NCI-H146 treated with DMSO at 0.1 percent for 48 hours (cell line): ENCODE data around the gene IL21R.
"Not testable (repeated sequence)": the region's sequence is repeated elsewhere in the genome, so short reads cannot be mapped to it uniquely, and the experiment has no call there.

Experiments used
- DNase-seq: peaks from one replicate; lab custom pipeline; 2025; ENCODE audit not compliant: unreplicated experiment; lab: John Stamatoyannopoulos, UW

Gene IL21R

DNA sequence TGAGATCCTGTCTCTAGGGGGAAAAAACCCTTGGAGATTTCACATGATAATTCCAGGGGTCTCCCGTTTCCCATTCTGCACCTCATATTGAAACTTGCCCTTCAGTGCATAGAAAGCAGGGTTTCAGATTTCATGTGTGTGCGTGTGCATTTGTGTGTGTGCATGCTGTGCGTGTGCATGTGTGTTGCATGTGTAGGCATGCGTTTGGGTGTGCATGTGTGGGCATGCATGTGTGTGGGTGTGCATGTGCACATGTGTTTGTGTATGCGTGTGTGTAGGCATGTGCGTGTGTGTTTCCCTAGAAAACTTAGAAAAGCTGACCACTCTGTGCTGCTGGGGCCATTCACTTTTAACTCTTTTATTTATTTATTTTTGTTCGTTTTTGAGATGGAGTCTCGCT, 40.0 kb downstream of the IL21R start:
- no peak for DNase-seq

DNA sequence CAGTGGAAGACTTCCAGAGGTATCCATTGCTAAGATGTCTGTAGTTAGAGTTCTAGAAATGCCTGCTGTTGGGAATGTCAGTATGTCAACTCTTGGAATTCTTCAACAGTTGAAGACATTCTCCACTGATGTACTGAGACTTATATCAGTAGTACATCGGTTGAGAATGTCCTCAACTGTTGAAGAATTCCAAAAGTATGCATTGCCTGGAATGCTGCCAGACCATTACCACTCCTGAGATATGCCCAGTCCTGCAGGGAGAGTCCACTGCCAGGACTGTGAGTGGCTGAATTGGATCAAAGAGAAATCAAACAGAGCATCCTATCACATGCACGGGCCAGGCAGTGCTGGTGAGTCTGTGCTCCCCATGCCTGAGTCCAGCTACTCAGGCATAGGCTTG, 42.0 kb downstream of the IL21R start:
- DNase-seq, result no peak

DNA sequence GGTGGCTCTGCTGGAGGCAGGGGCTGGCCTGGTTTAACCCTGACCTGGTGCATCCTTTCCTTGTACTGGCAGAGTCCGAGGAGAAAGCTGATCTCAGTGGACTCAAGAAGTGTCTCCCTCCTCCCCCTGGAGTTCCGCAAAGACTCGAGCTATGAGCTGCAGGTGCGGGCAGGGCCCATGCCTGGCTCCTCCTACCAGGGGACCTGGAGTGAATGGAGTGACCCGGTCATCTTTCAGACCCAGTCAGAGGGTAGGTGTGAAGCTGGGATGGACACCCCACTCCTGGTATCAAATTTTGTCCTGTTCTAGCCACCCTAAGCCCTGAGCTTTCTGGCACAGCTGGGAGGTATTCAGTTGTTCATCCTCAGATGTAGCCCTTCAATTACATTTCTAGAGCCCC, 42.5 kb downstream of the IL21R start:
- no peak for DNase-seq

DNA sequence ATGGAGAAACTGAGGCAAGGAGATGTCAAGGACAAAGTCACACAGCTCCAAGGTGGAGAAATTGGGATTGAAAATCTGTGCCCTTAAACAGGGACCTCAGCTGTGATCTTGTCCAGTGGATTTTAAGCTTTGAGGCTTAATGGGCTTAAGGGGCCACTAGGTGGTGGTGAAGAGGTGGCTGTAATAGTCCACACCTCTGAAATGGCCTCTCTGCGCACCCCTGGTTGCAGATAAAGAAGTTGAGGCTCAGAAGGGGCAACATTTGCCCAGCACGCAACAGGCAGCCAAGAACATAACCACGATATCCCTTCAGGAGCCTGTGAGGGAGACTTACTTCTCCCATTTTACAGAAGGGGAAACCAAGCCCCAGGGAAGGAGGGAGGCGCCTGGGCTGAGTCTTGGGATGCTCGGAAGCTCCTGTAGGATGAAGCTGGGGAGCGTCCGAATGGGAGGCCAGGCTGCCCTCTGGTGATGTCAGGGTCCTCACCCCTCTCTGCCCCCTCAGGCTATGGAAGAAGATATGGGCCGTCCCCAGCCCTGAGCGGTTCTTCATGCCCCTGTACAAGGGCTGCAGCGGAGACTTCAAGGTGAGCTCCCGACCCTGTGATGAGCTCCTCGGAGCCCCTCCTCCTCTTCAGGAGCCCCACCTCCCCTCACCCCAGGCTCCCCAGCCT, 43.7 kb downstream of the IL21R start:
- no peak for DNase-seq

DNA sequence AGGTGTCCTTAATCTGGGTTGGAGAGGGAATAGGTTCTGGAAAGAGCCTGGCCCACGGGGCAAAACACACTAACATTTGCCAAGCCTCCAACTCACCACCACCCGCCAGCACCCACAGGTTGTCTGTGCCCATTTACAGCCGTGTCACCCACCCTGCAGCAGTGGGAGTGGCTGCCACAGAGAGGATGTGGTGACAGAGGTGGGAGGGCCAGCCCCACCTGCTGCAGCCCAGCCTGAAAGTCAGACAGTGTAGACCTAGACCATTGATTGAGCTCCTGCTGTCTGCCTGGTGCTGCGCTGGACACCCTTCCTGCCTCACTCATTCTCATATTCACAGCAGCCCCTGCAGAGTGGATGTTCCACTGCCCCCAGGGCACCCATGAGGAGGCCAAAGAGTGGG, 44.7 kb downstream of the IL21R start:
- DNase-seq, result no peak

DNA sequence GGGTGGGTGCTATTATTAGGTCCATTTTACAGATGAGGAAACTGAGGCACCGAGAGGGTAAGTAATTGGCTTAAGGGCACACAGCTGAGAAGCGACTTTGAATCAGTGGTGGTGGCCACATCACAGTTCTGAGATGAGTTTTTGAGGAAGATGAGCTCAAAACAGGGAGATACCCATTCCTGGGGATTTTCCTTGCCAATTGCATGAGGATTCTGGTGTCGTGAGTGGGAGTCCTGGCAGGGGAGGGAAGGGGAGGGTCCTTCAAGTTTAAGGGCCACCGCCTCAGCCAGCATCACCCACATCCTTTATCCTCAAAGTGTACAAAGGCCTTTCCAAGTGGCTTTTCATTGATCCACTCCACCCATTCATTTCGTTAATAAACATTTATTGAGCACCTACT, 45.3 kb downstream of the IL21R start:
- no peak for DNase-seq

DNA sequence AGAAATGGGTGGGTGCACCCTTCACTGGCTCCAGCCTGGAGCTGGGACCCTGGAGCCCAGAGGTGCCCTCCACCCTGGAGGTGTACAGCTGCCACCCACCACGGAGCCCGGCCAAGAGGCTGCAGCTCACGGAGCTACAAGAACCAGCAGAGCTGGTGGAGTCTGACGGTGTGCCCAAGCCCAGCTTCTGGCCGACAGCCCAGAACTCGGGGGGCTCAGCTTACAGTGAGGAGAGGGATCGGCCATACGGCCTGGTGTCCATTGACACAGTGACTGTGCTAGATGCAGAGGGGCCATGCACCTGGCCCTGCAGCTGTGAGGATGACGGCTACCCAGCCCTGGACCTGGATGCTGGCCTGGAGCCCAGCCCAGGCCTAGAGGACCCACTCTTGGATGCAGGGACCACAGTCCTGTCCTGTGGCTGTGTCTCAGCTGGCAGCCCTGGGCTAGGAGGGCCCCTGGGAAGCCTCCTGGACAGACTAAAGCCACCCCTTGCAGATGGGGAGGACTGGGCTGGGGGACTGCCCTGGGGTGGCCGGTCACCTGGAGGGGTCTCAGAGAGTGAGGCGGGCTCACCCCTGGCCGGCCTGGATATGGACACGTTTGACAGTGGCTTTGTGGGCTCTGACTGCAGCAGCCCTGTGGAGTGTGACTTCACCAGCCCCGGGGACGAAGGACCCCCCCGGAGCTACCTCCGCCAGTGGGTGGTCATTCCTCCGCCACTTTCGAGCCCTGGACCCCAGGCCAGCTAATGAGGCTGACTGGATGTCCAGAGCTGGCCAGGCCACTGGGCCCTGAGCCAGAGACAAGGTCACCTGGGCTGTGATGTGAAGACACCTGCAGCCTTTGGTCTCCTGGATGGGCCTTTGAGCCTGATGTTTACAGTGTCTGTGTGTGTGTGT, 46.8 kb downstream of the IL21R start:
- no peak for DNase-seq

DNA sequence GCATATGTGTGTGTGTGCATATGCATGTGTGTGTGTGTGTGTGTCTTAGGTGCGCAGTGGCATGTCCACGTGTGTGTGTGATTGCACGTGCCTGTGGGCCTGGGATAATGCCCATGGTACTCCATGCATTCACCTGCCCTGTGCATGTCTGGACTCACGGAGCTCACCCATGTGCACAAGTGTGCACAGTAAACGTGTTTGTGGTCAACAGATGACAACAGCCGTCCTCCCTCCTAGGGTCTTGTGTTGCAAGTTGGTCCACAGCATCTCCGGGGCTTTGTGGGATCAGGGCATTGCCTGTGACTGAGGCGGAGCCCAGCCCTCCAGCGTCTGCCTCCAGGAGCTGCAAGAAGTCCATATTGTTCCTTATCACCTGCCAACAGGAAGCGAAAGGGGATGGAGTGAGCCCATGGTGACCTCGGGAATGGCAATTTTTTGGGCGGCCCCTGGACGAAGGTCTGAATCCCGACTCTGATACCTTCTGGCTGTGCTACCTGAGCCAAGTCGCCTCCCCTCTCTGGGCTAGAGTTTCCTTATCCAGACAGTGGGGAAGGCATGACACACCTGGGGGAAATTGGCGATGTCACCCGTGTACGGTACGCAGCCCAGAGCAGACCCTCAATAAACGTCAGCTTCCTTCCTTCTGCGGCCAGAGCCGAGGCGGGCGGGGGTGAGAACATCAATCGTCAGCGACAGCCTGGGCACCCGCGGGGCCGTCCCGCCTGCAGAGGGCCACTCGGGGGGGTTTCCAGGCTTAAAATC, 47.6 kb downstream of the IL21R start:
- no peak for DNase-seq

DNA sequence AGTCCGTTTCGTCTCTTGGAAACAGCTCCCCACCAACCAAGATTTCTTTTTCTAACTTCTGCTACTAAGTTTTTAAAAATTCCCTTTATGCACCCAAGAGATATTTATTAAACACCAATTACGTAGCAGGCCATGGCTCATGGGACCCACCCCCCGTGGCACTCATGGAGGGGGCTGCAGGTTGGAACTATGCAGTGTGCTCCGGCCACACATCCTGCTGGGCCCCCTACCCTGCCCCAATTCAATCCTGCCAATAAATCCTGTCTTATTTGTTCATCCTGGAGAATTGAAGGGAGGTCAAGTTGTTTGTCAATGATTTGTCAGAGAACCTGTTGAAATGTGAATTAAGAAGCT, 48.2 kb downstream of the IL21R start:
- DNase-seq, result no peak

DNA sequence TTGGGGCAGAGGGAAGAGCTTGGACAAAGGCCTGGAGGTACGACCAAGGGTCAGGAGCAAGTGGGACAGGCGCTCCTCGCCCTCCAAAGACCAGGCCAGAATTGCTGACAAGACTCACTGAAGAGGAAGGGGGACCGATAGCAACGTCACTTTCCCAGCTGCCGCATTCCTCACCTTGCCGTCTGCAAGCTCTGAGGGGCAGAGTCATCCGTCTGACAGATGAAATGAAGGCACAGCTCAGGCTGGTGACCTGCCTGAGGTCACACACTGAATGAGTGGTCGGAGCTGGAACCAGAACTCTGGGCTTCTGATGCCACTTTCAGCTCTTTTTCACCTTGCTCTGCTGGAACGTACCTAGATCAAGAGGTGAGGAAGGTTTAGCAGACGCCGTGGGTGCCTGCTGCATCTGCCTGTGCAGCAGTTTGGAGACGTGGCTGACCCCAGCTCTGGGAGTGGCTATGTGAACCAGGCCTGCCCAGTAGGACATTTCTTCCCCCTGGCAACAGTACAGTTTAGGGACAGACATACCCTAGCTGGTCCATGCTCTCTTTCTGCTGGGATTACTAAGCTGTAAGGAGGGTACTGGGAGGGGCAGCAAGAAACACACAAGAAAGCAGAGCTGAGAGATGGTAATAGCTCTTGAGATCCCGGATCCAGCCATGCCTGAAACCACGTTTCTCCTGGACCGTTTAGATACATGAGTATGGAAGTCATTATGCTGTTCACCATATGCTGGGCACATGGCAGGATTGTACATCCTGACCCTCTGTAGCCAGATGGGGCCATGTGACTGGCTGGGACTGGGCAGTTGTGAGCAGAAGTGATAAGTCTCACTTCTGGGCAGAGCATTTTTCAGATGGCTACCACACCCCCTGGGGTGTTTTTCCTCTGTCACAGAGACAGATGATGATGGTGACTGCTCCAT, 50.9 kb downstream of the IL21R start:
- no peak for DNase-seq

DNA sequence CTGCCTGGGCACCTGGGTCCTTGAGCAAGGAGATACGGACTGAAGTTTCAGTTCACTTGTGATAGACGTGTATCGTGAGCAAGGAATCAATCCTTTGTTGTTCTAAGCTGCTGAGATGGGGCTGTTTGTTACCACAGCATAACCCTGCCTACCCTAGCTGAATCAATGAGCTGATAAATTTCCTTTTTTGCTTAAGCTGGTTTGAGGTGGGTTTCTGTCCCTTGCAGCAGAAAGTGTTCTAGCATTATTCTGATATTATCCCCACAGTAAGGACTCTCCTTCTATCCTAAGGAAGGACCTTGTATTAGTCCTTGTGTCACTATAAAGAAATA, 51.5 kb downstream of the IL21R start:
- DNase-seq, result no peak

DNA sequence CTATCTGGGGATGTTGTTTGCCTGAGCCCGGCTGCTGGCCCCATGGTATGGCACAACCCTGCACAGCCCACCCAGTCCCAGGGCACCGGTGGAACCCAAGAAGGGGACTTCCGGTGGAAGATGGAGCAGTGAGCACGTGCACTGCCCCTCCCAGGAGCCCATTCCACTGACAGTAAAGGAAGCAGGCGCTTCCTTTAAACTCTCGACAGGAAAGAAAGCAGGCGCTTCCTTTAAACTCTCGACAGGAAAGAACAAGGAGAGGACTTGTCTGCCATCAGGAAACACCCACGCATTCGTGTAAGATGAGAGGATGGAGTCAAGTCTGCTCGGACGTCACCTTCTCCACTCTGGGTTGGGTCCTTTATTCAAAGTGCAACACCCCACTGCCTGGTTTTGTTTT, 53.7 kb downstream of the IL21R start:
- no peak for DNase-seq

DNA sequence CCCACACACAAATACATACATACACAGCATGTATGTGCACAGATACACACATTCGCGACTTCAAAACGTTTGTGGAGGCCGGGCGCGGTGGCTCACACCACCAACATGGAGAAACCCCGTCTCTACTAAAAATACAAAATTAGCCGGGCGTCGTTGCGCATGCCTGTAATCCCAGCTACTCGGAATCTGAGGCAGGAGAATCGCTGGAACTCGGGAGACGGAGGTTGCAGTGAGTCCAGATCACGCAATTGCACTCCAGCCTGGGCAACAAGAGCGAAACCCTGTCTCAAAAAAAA, 55.6 kb downstream of the IL21R start:
- not testable (repeated sequence) for DNase-seq

DNA sequence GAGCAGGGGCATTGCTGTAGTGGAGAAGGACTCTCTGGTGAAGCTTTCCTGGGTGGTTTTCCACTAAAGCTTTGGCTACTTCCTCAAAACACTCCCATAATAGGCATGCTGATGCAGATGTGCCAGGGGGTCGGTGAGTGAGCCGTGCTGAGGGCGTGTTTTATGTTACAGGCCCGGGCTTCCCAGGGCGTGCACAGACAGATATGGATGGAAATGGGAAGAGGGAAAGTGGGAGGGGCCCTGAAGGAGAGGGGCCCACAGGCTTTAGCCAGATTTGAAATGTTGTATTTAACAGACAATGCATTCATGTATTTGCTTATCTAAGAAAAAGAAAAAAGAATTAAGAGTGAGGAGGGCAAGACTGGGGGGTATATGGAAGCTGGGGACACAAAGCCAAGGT, 56.3 kb downstream of the IL21R start:
- DNase-seq, result no peak

DNA sequence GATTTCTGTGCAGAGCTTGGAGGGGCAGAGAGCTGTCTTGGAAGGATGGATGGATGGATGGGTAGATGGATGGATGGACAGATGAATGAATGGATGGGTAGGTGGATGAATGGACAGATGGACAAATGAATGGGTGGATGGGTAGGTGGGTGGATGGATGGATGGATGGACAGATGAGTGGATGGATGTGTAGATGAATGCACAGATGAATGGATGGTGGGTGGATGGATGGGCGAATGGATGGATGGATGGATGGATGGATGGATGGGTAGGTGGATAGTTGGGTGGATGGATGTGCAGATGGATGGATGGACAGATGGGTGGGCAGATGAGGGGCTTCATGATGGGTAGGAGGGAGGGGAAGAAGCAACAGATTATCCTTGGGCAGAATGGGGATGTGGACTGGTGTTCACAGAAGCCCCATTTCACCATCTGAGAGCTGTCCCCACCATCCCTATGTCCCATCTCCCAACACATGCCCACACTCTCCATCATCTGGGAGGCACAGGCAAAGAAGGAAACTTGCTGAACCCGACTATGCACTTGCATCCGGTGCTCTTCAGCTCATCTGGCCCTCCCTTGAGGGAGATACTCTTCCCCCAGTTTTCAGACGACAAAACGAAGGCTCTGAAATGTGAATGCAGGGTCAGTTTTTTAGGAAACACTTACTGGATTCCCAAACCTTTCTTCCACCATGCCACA, 57.2 kb downstream of the IL21R start:
- no peak for DNase-seq

DNA sequence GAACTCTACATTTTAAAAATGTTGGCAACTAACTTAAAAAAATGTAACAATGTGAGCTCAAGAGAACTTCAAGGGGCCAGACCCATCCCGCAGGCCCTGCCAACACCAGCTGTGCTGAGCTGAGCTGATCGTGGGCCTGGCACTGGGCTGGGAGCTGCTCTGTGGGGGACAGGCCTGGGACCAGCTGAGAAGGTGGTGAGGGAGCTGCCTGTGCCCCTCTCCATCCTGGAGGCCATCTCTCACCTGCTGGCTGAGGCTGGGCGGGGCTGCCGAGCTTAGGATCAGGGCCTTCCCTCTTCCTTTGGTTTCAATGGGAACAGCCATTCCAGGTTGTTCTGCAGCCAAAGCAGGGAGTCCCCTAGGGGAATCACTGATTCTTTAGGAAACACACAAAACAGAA, 58.2 kb downstream of the IL21R start:
- no peak for DNase-seq

DNA sequence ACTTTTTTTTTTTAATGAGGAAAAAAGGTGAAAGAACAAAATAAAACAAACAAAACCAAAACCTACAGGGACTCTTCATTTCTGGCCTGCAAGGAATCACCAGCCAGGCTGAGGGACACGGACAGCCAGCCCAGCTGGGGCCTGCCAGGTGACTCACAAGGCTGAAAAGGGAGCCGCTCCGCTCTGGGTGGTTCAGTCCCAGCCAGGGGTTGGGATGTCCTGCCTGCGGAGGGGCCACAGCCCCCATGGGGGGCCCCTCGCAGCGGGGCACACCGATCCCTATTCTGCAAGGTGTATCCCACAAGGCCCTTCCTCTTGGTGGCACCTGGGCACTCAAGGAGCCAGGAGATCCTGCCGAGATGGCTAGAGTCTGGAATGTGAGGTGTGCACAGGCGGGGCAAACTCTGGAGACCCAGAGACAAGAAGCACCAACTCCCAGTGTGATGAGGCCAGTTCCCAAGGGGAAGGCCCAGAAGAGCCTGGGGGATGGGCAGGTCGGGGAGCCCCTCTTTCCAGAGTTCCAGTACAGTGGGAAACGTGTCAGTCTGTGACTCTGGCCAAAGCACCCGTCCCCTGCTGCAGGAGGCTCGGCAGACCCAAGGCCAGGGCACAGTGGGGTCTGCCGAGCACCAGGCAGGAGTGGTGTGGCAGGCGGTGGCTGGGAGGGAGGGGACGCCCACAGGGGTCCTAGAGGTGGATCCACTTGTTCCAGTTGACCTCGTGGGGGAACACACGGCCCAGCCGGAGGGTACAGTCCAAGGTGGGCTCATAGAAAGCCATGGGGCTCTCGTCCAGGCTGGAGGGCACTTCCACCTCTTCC, 58.9 kb downstream of the IL21R start:
- DNase-seq, result no peak

DNA sequence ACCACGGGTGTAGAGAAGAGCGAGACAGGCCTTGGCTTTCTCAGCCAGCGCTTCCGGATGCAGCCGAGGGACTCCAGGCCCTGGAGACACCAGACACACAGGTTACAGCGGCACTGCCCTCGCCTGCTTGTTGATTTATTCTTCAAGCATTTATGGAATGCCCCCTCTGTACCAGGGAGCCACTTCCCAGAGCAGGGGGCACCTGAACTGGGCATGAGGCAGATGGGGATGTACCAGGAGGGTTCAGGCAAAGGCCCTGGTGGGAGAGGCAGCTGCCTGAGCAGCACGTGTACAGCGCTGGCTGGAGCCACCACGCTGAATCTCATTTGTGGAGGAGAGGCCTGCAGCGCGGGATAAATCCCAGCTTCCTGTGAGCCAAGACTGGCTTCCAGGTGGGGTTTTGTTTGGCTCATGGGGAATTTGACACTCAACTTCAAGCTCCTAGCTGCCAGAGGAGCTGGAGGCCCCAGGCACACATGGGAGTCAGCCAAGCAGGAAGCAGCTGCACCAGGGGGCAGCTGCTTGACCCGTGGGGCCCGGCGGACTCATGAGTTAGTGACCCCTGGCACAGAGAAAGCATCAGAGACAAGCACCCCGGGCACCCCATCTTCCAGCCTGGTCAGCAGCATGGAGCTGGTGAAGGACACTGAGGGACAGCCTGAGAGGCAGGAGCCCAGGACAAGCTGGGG, 59.7 kb downstream of the IL21R start:
- DNase-seq, result no peak

DNA sequence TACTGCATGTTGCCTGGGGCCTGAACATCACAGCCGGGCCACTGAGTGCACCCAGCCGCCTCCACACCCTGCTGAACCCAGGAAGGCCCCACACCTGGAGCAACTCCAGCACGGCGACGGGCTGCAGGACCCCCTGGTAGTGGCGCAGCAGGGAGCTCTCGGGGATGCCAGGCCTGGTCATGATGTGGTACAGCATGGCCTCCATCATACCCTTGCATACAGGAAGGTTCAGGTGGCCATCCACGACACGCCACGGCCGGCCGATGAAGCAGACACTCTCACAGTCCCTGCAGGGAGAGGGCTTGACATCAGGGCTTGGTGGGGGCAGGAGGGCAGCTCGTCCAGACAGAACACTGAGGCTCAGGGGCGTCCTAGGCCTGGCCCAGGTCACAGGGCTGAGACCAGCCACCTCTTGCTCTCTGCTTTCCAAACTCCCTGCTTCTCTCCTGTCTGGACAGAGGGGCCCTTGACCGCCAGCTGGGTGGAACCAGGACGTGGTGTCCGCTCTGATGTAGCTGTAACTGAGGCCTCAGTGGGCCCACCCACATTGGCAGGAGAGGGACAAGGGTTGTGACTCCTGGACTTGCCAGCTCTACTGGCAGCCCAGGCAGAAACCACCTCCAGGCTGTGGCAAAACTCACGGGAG, 60.3 kb downstream of the IL21R start:
- no peak for DNase-seq
